ENCODE results near the gene COX6A2.

DNA sequence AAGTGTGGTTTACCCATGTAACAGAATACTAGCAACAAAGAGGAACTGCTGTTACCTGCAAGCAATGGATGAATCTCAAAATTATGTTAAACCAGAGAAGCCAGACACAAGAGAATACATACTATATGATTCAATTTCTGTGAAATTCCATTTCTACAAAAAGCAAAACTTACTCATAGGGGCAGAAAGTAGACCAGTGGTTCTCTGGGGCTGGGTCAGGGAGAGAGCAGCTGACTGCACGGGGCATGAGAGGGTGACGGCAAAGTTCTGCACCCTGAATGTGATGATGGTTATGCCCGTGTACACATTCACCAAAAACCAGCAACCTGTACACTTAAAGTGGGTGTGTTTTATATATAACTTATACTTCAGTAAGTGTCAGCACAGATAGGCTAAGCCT is 11.4 kb upstream of the COX6A2 start:
- TF ChIP-seq, protein P1, sequence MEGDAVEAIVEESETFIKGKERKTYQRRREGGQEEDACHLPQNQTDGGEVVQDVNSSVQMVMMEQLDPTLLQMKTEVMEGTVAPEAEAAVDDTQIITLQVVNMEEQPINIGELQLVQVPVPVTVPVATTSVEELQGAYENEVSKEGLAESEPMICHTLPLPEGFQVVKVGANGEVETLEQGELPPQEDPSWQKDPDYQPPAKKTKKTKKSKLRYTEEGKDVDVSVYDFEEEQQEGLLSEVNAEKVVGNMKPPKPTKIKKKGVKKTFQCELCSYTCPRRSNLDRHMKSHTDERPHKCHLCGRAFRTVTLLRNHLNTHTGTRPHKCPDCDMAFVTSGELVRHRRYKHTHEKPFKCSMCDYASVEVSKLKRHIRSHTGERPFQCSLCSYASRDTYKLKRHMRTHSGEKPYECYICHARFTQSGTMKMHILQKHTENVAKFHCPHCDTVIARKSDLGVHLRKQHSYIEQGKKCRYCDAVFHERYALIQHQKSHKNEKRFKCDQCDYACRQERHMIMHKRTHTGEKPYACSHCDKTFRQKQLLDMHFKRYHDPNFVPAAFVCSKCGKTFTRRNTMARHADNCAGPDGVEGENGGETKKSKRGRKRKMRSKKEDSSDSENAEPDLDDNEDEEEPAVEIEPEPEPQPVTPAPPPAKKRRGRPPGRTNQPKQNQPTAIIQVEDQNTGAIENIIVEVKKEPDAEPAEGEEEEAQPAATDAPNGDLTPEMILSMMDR (IDR thresholded peaks at IDR 0.05 in 8 of 11, conservative IDR thresholded peaks at IDR 0.05 in 3 of 11), result no peak
- TF ChIP-seq POLR2A (IDR thresholded peaks at IDR 0.05), result no peak
